Hepatocyte (in vitro differentiated cells): ENCODE results near the gene ADAMTS14. TPM values are rescaled to one million over a fixed set of nuclear protein-coding genes. Genes with fewer than 3 reads are reported as not detected.
"Not testable (repeated sequence)": the region's sequence is repeated elsewhere in the genome, so short reads cannot be mapped to it uniquely, and the experiment has no call there.

ENCODE experiments used
- DNase-seq: peaks from one replicate; pipeline ENCODE4 v3.0.0-alpha.2; 2016; ENCODE audit warnings: low spot score
- H2AFZ ChIP-seq: fragments of 200-600 bp; sonication (generic); 2 replicates; pipeline ENCODE4 v1.6.0; 2016; ENCODE audit warnings: antibody characterized with exemption, mild to moderate bottlenecking
- H3K27ac ChIP-seq: fragments of 200-600 bp; sonication (generic); 2 replicates; pipeline ENCODE4 v1.5.1; 2016; ENCODE audit warnings: mild to moderate bottlenecking
- H3K27me3 ChIP-seq: fragments of 200-600 bp; sonication (generic); 2 replicates; pipeline ENCODE4 v1.6.1; 2016
- H3K36me3 ChIP-seq: fragments of 200-600 bp; sonication (generic); replicated peaks from 2 replicates; pipeline ENCODE4 v1.5.1; 2016; ENCODE audit warnings: low read depth; ENCODE audit not compliant: insufficient read depth
- H3K4me1 ChIP-seq: fragments of 200-600 bp; sonication (generic); 2 replicates; pipeline ENCODE4 v1.5.1; 2016; ENCODE audit warnings: mild to moderate bottlenecking, moderate library complexity; ENCODE audit not compliant: insufficient read depth
- H3K4me2 ChIP-seq: fragments of 200-600 bp; sonication (generic); 2 replicates; pipeline ENCODE4 v1.6.0; 2016
- H3K4me3 ChIP-seq: fragments of 200-600 bp; sonication (generic); 2 replicates; pipeline ENCODE4 v1.5.1; 2016; ENCODE audit warnings: mild to moderate bottlenecking
- H3K79me2 ChIP-seq: fragments of 200-600 bp; sonication (generic); 2 replicates; pipeline ENCODE4 v1.6.0; 2017; ENCODE audit warnings: mild to moderate bottlenecking
- H3K9me2 ChIP-seq: fragments of 200-600 bp; sonication (generic); replicated peaks from 2 replicates; pipeline ENCODE4 v1.6.0; 2017; ENCODE audit warnings: mild to moderate bottlenecking; ENCODE audit not compliant: insufficient read depth
- H3K9me3 ChIP-seq: fragments of 200-600 bp; sonication (generic); 2 replicates; pipeline ENCODE4 v1.5.1; 2016; ENCODE audit warnings: low read depth, mild to moderate bottlenecking
- H4K20me1 ChIP-seq: fragments of 200-600 bp; sonication (generic); 2 replicates; pipeline ENCODE4 v1.6.0; 2016; ENCODE audit warnings: mild to moderate bottlenecking; ENCODE audit not compliant: insufficient read depth, poor library complexity, severe bottlenecking
- CTCF ChIP-seq: fragments of 200-600 bp; sonication (generic); IDR thresholded peaks from 2 replicates; pipeline ENCODE4 v1.5.1; 2016; ENCODE audit warnings: antibody characterized with exemption, mild to moderate bottlenecking; ENCODE audit not compliant: poor library complexity
- EZH2 ChIP-seq: fragments of 200-600 bp; sonication (generic); IDR thresholded peaks from 2 replicates; pipeline ENCODE4 v1.6.1; 2016; ENCODE audit warnings: antibody characterized with exemption, mild to moderate bottlenecking, borderline replicate concordance
- EZH2phosphoT487 ChIP-seq: fragments of 200-600 bp; sonication (generic); IDR thresholded peaks from one replicate; pipeline ENCODE4 v1.6.1; 2018; ENCODE audit warnings: antibody characterized with exemption, mild to moderate bottlenecking, low read depth, moderate library complexity; ENCODE audit not compliant: unreplicated experiment, severe bottlenecking
- WGBS: methylation state at CpG from one replicate; pipeline ENCODE4 v1.1.6; 2016; ENCODE audit warnings: low lambda C conversion rate; ENCODE audit errors: missing lambda C conversion rate; 5-methylcytosine and 5-hydroxymethylcytosine counted together
- polyA plus RNA-seq: library from polyadenylated mRNA; unstranded; fragments of >200 nt; fragmentation: Nextera tagmentation; extraction: Ambion mirVana; gene quantifications from 2 replicates; pipeline ENCODE4 v1.2.1, GENCODE V29; 2016
- total RNA-seq: library from RNA; depleted of rRNA; stranded (reverse); fragments of >200 nt; gene quantifications from 2 replicates; pipeline ENCODE4 v1.2.3, GENCODE V29; 2014

Gene ADAMTS14
- total and polyA plus RNA-seq, 2 experiments from 2014 or later, result 0.87 to 2.1 TPM

DNA sequence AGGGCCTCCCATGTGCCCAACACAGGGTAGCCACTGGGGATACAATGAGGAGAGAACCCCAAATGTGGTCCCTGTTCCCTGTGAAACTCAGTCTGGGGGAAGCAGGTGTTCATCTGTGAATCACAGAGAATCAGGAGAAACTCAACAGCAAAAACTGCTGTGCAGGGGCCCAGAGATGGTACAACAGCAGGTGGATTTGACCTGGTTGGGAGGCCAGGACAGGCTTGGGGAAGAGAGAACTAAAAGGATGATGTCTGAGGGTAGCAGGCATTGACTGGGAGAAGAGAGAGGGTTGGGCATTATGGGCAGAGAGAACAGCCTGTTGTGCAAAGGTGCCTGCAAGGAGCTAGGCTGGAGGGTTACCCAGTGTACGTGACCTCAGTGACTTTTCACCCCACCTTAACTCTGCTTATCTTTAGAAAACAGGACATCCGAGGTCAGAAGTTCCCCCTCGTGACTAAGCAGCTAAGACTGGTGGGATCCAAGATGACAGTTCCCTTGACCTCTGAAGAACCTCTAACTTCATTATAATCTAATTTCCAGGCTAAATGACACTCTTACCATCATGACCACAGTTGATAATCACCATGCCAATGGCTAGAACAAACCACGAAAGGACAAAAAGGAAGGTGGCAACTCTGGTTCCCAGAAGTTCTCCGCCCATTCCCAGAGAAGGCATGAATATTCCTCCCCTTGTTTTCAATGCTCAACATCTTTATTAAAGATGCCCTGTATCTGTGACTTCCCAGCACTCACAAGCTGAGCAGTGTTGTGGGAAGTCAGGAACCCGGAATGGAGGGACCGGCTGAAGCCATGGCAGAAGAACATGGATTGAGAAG is 5.1 kb upstream of the ADAMTS14 start:
- TF ChIP-seq CTCF (no peak), EZH2phosphoT487 (no peak), EZH2 (no peak)
- no peak overlapping the region for H2AFZ ChIP-seq
- H3K36me3 ChIP-seq, result no peaks in the 10 kb centered on the region
- no peak overlapping the region for H3K27ac ChIP-seq
- H3K27me3 ChIP-seq, result peaks cover 15% of the 10 kb centered on the region
- H4K20me1 ChIP-seq, result no peaks in the 10 kb centered on the region
- no peaks in the 10 kb centered on the region for H3K9me3 ChIP-seq
- H3K4me3 ChIP-seq, result no peak overlapping the region
- H3K9me2 ChIP-seq, result no peaks in the 10 kb centered on the region
- H3K4me1 ChIP-seq, result peaks cover 5% of the 10 kb centered on the region
- no peak overlapping the region for H3K4me2 ChIP-seq
- no peaks in the 10 kb centered on the region for H3K79me2 ChIP-seq
- WGBS, result 84% methylated on average over 7 of the region's 7 CpGs
- no peak for DNase-seq

DNA sequence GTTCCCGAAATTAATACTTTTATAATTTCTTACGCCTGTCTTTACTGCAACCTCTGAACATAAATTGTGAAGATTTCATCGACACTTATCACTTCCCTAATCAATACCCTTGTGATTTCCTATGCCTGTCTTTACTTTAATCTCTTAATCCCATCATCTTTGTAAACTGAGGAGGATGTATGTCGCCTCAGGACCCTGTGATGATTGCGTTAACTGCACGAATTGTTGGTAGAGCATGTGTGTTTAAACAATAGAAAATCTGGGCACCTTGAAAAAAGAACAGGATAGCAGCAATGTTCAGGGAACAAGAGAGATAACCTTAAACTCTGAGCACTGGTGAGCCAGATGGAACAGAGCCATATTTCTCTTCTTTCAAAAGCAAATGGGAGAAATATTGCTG is 4.5 kb upstream of the ADAMTS14 start:
- not testable (repeated sequence) for H4K20me1 ChIP-seq, H3K9me2 ChIP-seq, H3K36me3 ChIP-seq, H3K27ac ChIP-seq, DNase-seq, H3K4me1 ChIP-seq, H2AFZ ChIP-seq, H3K4me3 ChIP-seq, H3K4me2 ChIP-seq, H3K9me3 ChIP-seq, H3K79me2 ChIP-seq
- 89% methylated on average over 6 of the region's 6 CpGs for WGBS
- H3K27me3 ChIP-seq, result peaks cover 17% of the 10 kb centered on the region

DNA sequence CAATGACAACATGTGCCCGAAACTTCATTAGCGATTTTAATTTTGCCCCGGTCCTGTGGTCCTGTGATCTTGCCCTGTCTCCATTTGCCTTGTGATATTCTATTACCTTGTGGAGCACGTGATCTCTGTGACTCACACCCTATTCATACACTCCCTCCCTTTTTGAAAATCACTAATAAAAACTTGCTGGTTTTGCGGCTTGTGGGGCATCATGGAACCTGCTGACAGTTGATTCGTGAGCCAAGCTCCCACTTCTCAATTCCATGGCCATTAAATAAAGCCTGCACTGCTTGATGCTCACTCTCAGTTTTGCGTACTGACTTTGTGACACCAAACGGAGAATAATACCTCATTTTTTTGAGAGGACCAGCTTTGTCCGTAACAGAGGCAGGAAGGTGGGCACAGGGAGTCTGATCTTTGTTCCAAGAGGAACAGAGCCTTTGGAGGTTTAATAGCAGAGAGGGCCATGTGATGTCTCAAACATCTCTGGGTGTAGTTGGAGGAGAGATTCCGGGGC is 3.8 kb upstream of the ADAMTS14 start:
- Histone ChIP-seq H3K4me3 (no peak overlapping the region), H2AFZ (no peak overlapping the region), H3K4me2 (no peak overlapping the region), H3K4me1 (no peaks in the 10 kb centered on the region), H3K27ac (no peak overlapping the region), H3K27me3 (peaks cover 24% of the 10 kb centered on the region), H3K36me3 (no peaks in the 10 kb centered on the region), H3K79me2 (no peaks in the 10 kb centered on the region), H3K9me2 (no peaks in the 10 kb centered on the region), H3K9me3 (no peaks in the 10 kb centered on the region), H4K20me1 (no peaks in the 10 kb centered on the region)
- 90% methylated on average over 10 of the region's 10 CpGs for WGBS
- DNase-seq, result no peak
- TF ChIP-seq CTCF (no peak), EZH2phosphoT487 (no peak), EZH2 (no peak)

- H3K27me3 ChIP-seq, result peaks cover 29% of the 10 kb centered on the region
- TF ChIP-seq EZH2 (no peak), CTCF (no peak), EZH2phosphoT487 (no peak)
- H3K4me3 ChIP-seq, result no peak overlapping the region
- no peaks in the 10 kb centered on the region for H3K4me1 ChIP-seq
- H4K20me1 ChIP-seq, result no peaks in the 10 kb centered on the region
- no peak overlapping the region for H3K27ac ChIP-seq
- H3K9me2 ChIP-seq, result no peaks in the 10 kb centered on the region
- no peak overlapping the region for H3K4me2 ChIP-seq
- H2AFZ ChIP-seq, result no peak overlapping the region
- no peaks in the 10 kb centered on the region for H3K36me3 ChIP-seq
- DNase-seq, result no peak
- no peaks in the 10 kb centered on the region for H3K79me2 ChIP-seq
- no peaks in the 10 kb centered on the region for H3K9me3 ChIP-seq
Measured at GRCh38 chr10:70669015-70669414, 3.3 kb upstream of the ADAMTS14 start.
